IPS-18a (cell line): ENCODE measurements around the gene RASSF3.

Experiments used
- H3K27ac ChIP-seq: one replicate; pipeline ENCODE4 v1.5.1; 2013; ENCODE audit warnings: low read length
- H3K27me3 ChIP-seq: one replicate; pipeline ENCODE4 v1.6.1; 2013; ENCODE audit warnings: mild to moderate bottlenecking, low read length; ENCODE audit not compliant: control insufficient read depth, insufficient read depth
- H3K36me3 ChIP-seq: one replicate; pipeline ENCODE4 v1.6.1; 2013; ENCODE audit warnings: low read depth, low read length; ENCODE audit not compliant: control insufficient read depth
- H3K4me1 ChIP-seq: one replicate; pipeline ENCODE4 v1.6.1; 2013; ENCODE audit warnings: low read depth, low read length; ENCODE audit not compliant: control insufficient read depth
- H3K4me3 ChIP-seq: one replicate; pipeline ENCODE4 v1.5.1; 2013; ENCODE audit warnings: low read length
- H3K9ac ChIP-seq: one replicate; pipeline ENCODE4 v1.6.1; 2013; ENCODE audit warnings: mild to moderate bottlenecking, low read length, moderate library complexity
- H3K9me3 ChIP-seq: one replicate; pipeline ENCODE4 v1.6.1; 2013; ENCODE audit warnings: low read depth, low read length; ENCODE audit not compliant: control insufficient read depth

The RASSF3 gene

GRCh38 chr12:64729909-64730587 lies 119.8 kb downstream of the RASSF3 start:
- Histone ChIP-seq H3K4me1 (no peaks in the 10 kb centered on the region), H3K9me3 (no peaks in the 10 kb centered on the region), H3K36me3 (peaks cover 10% of the 10 kb centered on the region), H3K27ac (no peak overlapping the region), H3K27me3 (no peaks in the 10 kb centered on the region), H3K9ac (no peak overlapping the region), H3K4me3 (no peak overlapping the region)

DNA sequence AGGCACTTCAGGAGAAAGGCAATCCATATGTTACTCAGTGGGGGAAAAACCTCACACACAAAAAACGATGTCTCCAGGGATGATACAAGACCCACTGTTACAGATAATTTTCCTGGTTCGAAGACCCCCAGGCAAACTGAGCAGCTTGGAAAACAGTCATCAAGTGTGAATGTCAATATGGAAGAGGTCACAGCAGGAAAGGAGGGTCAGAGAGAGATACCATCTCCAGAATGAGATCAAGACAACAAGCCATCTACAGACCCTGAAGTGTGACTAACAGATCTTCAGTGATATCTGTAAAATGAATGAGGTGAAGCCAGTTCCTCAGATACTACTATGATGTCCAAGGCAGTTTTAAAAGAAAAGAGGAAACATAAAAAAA lies 120.3 kb downstream of the RASSF3 start:
- Histone ChIP-seq H3K36me3 (peaks cover 13% of the 10 kb centered on the region), H3K9ac (no peak overlapping the region), H3K4me1 (no peaks in the 10 kb centered on the region), H3K9me3 (no peaks in the 10 kb centered on the region), H3K4me3 (no peak overlapping the region), H3K27me3 (no peaks in the 10 kb centered on the region), H3K27ac (no peak overlapping the region)

DNA sequence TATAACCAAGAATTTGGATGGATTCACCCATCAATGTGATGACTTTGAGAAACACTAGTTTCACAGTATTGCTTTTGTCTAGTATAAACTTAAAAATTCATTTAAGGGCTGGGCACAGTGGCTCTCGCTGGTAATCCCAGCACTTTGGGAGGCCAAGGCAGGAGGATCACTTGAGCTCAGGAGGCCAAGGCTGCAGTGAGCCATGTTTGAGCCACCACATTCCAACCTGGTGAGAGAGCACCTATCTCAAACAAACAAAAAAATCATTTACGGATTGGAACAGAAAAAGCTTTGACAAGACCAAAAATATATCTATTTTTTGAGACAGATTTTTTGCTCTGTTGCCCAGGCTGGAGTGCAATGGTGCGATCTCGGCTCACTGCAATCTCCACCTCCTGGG lies 121.4 kb downstream of the RASSF3 start:
- Histone ChIP-seq H3K27ac (no peak overlapping the region), H3K4me1 (no peaks in the 10 kb centered on the region), H3K9me3 (no peaks in the 10 kb centered on the region), H3K9ac (no peak overlapping the region), H3K4me3 (no peak overlapping the region), H3K27me3 (no peaks in the 10 kb centered on the region), H3K36me3 (peaks cover 24% of the 10 kb centered on the region)

- no peak overlapping the region for H3K27ac ChIP-seq
Measured at GRCh38 chr12:64733857-64734256, 123.6 kb downstream of the RASSF3 start.

GRCh38 chr12:64735442-64735841 lies 125.1 kb downstream of the RASSF3 start:
- Histone ChIP-seq H3K4me1 (no peaks in the 10 kb centered on the region), H3K27me3 (no peaks in the 10 kb centered on the region), H3K9me3 (no peaks in the 10 kb centered on the region), H3K4me3 (no peak overlapping the region), H3K9ac (no peak overlapping the region), H3K27ac (no peak overlapping the region), H3K36me3 (peaks cover 39% of the 10 kb centered on the region)

More at GRCh38 chr12:64733857-64734256, 123.6 kb downstream of the RASSF3 start:
- Histone ChIP-seq H3K36me3 (peaks cover 30% of the 10 kb centered on the region), H3K9me3 (no peaks in the 10 kb centered on the region), H3K4me3 (no peak overlapping the region), H3K4me1 (no peaks in the 10 kb centered on the region), H3K9ac (no peak overlapping the region), H3K27me3 (no peaks in the 10 kb centered on the region)

DNA sequence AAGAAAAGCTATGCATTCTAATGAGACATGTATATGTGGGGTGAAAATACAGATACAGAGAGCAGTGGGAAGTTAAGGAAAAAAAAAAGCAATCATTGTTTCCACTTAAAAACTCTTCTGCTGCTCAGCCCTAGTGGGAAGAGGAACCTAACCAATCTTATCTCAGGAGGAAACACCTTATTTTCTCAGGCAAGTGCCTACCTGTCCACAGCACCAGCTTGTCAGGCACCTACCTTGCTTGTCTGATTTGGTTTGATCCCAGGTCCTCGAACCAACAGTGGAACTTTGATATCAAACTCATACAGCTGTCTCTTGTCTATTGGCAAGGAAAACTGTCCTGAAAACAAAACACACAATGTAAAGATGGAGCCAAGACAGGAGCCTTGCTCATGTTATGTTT lies 126.5 kb downstream of the RASSF3 start:
- H3K9ac ChIP-seq: no peak overlapping the region
- no peaks in the 10 kb centered on the region for H3K9me3 ChIP-seq
- H3K36me3 ChIP-seq: peaks cover 44% of the 10 kb centered on the region
- no peak overlapping the region for H3K4me3 ChIP-seq
- H3K4me1 ChIP-seq: no peaks in the 10 kb centered on the region
- H3K27me3 ChIP-seq: no peaks in the 10 kb centered on the region
- H3K27ac ChIP-seq: no peak overlapping the region

GRCh38 chr12:64737539-64737938 lies 127.2 kb downstream of the RASSF3 start:
- Histone ChIP-seq H3K27ac (no peak overlapping the region), H3K27me3 (no peaks in the 10 kb centered on the region), H3K4me1 (no peaks in the 10 kb centered on the region), H3K9me3 (no peaks in the 10 kb centered on the region), H3K9ac (no peak overlapping the region), H3K36me3 (peaks cover 48% of the 10 kb centered on the region), H3K4me3 (no peak overlapping the region)

GRCh38 chr12:64739778-64740177 lies 129.5 kb downstream of the RASSF3 start:
- peaks cover 66% of the 10 kb centered on the region for H3K36me3 ChIP-seq

GRCh38 chr12:64740646-64741045 lies 130.4 kb downstream of the RASSF3 start:
- H3K4me1 ChIP-seq: no peaks in the 10 kb centered on the region
- no peaks in the 10 kb centered on the region for H3K27me3 ChIP-seq
- H3K36me3 ChIP-seq: peaks cover 68% of the 10 kb centered on the region
- no peaks in the 10 kb centered on the region for H3K9me3 ChIP-seq
- H3K4me3 ChIP-seq: no peak overlapping the region
- H3K27ac ChIP-seq: no peak overlapping the region
- H3K9ac ChIP-seq: no peak overlapping the region

More at GRCh38 chr12:64739778-64740177, 129.5 kb downstream of the RASSF3 start:
- H3K9me3 ChIP-seq: no peaks in the 10 kb centered on the region
- no peak overlapping the region for H3K9ac ChIP-seq
- H3K4me1 ChIP-seq: no peaks in the 10 kb centered on the region
- H3K27ac ChIP-seq: no peak overlapping the region
- H3K27me3 ChIP-seq: no peaks in the 10 kb centered on the region
- no peak overlapping the region for H3K4me3 ChIP-seq

GRCh38 chr12:64742416-64742815 lies 132.1 kb downstream of the RASSF3 start:
- H3K4me3 ChIP-seq: no peak overlapping the region
- H3K27me3 ChIP-seq: no peaks in the 10 kb centered on the region
- H3K9me3 ChIP-seq: no peaks in the 10 kb centered on the region
- H3K36me3 ChIP-seq: peaks cover 67% of the 10 kb centered on the region
- no peaks in the 10 kb centered on the region for H3K4me1 ChIP-seq
- no peak overlapping the region for H3K9ac ChIP-seq
- H3K27ac ChIP-seq: no peak overlapping the region

- peaks cover 61% of the 10 kb centered on the region for H3K36me3 ChIP-seq
- H3K4me1 ChIP-seq: no peaks in the 10 kb centered on the region
- no peak overlapping the region for H3K27ac ChIP-seq
- no peaks in the 10 kb centered on the region for H3K9me3 ChIP-seq
- no peak overlapping the region for H3K9ac ChIP-seq
- H3K27me3 ChIP-seq: no peaks in the 10 kb centered on the region
- no peak overlapping the region for H3K4me3 ChIP-seq
Measured at GRCh38 chr12:64743206-64743605, 132.9 kb downstream of the RASSF3 start.
